Gastroesophageal sphincter (tissue), 4 donors: ENCODE measurements around the gene CSTF3. TPM values are rescaled to one million over a fixed set of nuclear protein-coding genes. Genes with fewer than 3 reads are reported as not detected.

Source experiments
- ATAC-seq: fragments of 150-250 bp; one replicate; pipeline ENCODE4 v1.9.1; 2016; ENCODE audit warnings: mild to moderate bottlenecking, moderate library complexity
- H3K27ac ChIP-seq, 4 donors: fragments of 200-600 bp; sonication (generic) in 3 of 4; 1 replicate in 3 of 4; 2 replicates in 1 of 4; pipeline ENCODE4 v1.5.1; 2016 to 2019
- H3K27me3 ChIP-seq: fragments of 200-600 bp; sonication (generic); one replicate; pipeline ENCODE4 v1.5.1; 2019
- H3K36me3 ChIP-seq, 2 donors: fragments of 200-600 bp; sonication (generic); one replicate each; pipeline ENCODE4 v1.5.1; 2019; ENCODE audit warnings: control low read depth in 1 of 2
- H3K4me1 ChIP-seq, 3 donors: fragments of 200-600 bp; sonication (generic); 1 replicate in 2 of 3; 2 replicates in 1 of 3; pipeline ENCODE4 v1.5.1; 2016 to 2019; ENCODE audit warnings: control low read depth in 2 of 3
- H3K4me3 ChIP-seq, 2 donors: fragments of 200-600 bp; sonication (generic); one replicate each; pipeline ENCODE4 v1.5.1; 2019; ENCODE audit warnings: mild to moderate bottlenecking in 1 of 2, moderate library complexity in 1 of 2
- H3K9me3 ChIP-seq, 3 donors: fragments of 200-600 bp; sonication (generic); one replicate each; pipeline ENCODE4 v1.5.1; 2017 to 2019; ENCODE audit warnings: control low read depth in 2 of 3
- EP300 ChIP-seq: sonication (generic); formaldehyde crosslinking; IDR thresholded peaks from one replicate; pipeline ENCODE4 v1.6.1; 2017; ENCODE audit warnings: antibody characterized with exemption, mild to moderate bottlenecking
- POLR2A ChIP-seq, 2 donors: fragments of 450-650 bp; IDR thresholded peaks; one replicate each; pipeline ENCODE4 v1.6.1; 2017; ENCODE audit warnings: antibody characterized with exemption in 2 of 2, mild to moderate bottlenecking in 2 of 2, moderate library complexity in 1 of 2
- POLR2AphosphoS5 ChIP-seq: sonication (generic); formaldehyde crosslinking; IDR thresholded peaks from one replicate; pipeline ENCODE4 v1.6.1; 2017; ENCODE audit warnings: antibody characterized with exemption
- WGBS, 2 donors: methylation state at CpG; one replicate each; pipeline ENCODE4 v1.1.5; 2018; ENCODE audit warnings: low coverage in 1 of 2; 5-methylcytosine and 5-hydroxymethylcytosine counted together
- total RNA-seq, 4 donors: library from RNA; depleted of rRNA; stranded (reverse); fragments of >200 nt; gene quantifications; one replicate each; pipeline ENCODE4 v1.1.0, GENCODE V29; 2016
- TF ChIP-seq, protein P1 (sequence below), 4 experiments: fragments of 200-600 bp in 2 of 4; fragments of 450-650 bp in 2 of 4; sonication (generic) in 1 of 4; IDR thresholded peaks; one replicate each; pipeline ENCODE4 v1.5.1; 2017 to 2019; ENCODE audit warnings: antibody characterized with exemption in 4 of 4, mild to moderate bottlenecking in 2 of 4, moderate library complexity in 2 of 4

The CSTF3 gene
- total RNA-seq, 4 donors from 2014 or later, result 8.3 to 15.4 (median 10.8) TPM

DNA sequence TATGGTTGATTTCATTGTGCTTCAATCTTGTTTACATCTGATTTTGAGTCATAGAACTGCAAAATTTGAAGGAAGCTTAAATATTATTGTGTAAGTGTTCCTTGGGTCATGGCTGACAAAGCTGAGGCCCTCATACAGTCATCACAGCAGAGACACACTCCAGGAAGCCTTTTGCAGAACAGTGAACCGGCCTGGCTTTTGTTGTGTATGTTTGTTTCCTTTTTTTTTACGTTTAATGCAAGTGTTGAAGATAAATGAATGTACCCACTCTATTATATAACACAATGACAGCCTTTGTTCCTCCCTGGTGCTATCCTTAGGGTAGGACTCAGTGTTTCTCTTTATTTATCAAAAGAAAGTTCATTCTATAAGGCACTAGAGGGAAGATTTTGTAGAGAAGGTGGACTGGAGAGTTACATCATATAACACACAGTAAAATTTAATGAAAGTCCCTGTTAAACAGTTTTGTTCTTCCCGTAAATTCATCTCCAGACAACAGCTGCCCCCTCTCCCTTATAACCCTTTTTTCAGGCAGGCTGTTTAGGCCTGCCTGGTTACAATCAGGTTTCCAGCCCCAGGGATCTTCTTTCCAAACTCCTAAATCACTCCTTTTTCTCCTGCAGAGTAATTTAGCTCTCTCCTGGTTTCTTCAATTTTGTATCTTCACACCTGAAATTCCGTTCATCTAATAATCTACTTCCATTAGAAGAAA lies 34.3 kb upstream of the CSTF3 start:
- no peak for ATAC-seq
- Histone ChIP-seq H3K9me3 (no peaks in the 10 kb centered on the region), H3K27me3 (no peaks in the 10 kb centered on the region), H3K27ac (no peak overlapping the region), H3K4me1 (no peaks in the 10 kb centered on the region), H3K36me3 (no peaks in the 10 kb centered on the region), H3K4me3 (no peak overlapping the region)
- TF ChIP-seq POLR2AphosphoS5, result no peak
- no peak for TF ChIP-seq POLR2A (IDR thresholded peaks at IDR 0.05)
- TF ChIP-seq, protein P1, sequence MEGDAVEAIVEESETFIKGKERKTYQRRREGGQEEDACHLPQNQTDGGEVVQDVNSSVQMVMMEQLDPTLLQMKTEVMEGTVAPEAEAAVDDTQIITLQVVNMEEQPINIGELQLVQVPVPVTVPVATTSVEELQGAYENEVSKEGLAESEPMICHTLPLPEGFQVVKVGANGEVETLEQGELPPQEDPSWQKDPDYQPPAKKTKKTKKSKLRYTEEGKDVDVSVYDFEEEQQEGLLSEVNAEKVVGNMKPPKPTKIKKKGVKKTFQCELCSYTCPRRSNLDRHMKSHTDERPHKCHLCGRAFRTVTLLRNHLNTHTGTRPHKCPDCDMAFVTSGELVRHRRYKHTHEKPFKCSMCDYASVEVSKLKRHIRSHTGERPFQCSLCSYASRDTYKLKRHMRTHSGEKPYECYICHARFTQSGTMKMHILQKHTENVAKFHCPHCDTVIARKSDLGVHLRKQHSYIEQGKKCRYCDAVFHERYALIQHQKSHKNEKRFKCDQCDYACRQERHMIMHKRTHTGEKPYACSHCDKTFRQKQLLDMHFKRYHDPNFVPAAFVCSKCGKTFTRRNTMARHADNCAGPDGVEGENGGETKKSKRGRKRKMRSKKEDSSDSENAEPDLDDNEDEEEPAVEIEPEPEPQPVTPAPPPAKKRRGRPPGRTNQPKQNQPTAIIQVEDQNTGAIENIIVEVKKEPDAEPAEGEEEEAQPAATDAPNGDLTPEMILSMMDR (IDR thresholded peaks at IDR 0.05), result no peak
- no peak for TF ChIP-seq EP300
- 66 to 80% methylated on average over 3 to 4 of the region's 4 CpGs for WGBS, 2 donors

DNA sequence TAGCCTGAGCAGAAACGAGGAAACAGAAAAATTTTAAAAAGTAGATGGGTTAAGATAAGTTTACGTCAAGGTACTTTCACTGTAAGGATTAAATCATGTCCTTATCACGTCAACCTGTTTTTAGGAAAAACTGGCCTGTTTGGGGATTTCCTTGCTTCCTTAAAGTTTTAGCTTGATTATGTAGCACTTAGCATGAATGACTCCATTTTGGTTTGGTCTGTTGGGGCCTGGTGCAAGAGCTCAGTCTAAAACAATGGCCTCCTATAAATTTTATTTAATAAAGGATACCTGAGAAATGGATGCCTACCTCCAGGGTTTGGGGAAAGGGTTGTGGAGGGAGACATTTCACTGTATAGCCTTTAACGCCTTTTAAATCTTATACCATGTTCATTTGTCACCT lies 33.2 kb upstream of the CSTF3 start:
- no peaks in the 10 kb centered on the region for H3K9me3 ChIP-seq
- H3K27me3 ChIP-seq, result no peaks in the 10 kb centered on the region
- TF ChIP-seq POLR2AphosphoS5 (no peak), EP300 (no peak), POLR2A (IDR thresholded peaks at IDR 0.05) (no peak)
- TF ChIP-seq, protein P1 (IDR thresholded peaks at IDR 0.05), result no peak
- ATAC-seq, result no peak
- no peaks in the 10 kb centered on the region for H3K4me1 ChIP-seq
- H3K27ac ChIP-seq, result no peak overlapping the region
- H3K4me3 ChIP-seq, result no peak overlapping the region
- no peaks in the 10 kb centered on the region for H3K36me3 ChIP-seq
- 92 to 93% methylated on average over 4 of the region's 4 CpGs for WGBS, 2 donors

DNA sequence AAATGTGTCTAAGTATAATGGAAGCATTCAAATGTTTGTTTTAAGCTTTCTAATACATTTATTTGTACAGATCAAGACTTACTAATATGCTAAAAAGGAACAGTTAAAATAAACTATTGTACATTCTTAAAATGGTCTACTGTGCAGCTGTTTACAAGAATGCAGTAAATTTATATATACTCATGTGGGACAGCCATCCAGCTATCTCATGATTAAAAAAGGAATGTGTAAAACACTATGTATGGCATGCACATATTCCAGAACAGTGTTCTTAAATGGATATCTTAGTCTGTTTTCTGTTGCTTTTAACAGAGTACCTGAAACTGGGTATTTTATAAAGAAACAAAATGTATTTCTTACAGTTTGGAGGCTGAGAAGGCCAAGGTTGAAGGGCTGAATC lies 30.2 kb upstream of the CSTF3 start:
- no peaks in the 10 kb centered on the region for H3K36me3 ChIP-seq
- H3K4me3 ChIP-seq, result no peak overlapping the region
- no peaks in the 10 kb centered on the region for H3K4me1 ChIP-seq
- H3K9me3 ChIP-seq, result no peaks in the 10 kb centered on the region
- TF ChIP-seq, protein P1 (IDR thresholded peaks at IDR 0.05), result no peak
- TF ChIP-seq EP300 (no peak), POLR2A (IDR thresholded peaks at IDR 0.05) (no peak), POLR2AphosphoS5 (no peak)
- no peak overlapping the region for H3K27ac ChIP-seq
- H3K27me3 ChIP-seq, result no peaks in the 10 kb centered on the region
- ATAC-seq, result no peak

DNA sequence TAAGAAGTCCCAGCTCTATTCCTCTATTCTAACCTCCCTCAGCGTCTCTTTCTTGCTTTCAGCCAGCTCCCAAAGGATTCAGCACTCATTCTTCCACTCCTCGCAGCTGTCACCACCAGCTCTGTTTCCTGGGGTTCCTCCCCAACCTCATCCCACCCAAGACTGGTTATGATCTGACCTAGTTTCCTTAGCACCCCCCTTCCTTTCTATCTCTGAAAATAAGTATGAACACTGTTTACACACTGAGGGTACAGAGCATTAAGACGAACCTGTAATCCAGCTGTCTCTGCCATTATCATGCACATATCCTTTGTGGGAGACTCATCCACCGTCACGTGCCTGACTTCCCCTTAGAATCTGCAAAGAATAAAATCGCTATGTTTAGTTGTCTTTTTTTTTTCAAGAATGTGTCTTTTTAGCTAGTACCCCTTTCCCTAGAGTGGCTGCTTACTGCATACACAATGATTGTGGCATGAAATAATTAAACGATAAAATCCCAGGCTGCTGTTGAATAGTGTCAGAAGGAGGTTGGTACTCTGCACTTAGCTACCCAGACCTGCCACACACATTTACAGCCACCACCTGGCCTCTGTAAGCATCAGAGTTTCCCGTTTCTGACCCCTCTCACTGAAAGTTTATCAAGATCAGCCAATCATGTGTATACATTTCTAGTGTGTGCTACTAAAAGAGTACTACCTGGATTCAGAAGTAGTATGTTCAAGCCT lies 26.9 kb upstream of the CSTF3 start:
- Histone ChIP-seq H3K27me3 (no peaks in the 10 kb centered on the region), H3K4me3 (no peak overlapping the region), H3K27ac (no peak overlapping the region), H3K9me3 (no peaks in the 10 kb centered on the region), H3K36me3 (no peaks in the 10 kb centered on the region), H3K4me1 (no peaks in the 10 kb centered on the region)
- 53 to 54% methylated on average over 7 to 8 of the region's 8 CpGs for WGBS, 2 donors
- TF ChIP-seq, protein P1 (IDR thresholded peaks at IDR 0.05), result no peak
- no peak for TF ChIP-seq EP300
- TF ChIP-seq POLR2AphosphoS5, result no peak
- no peak for TF ChIP-seq POLR2A (IDR thresholded peaks at IDR 0.05)
- no peak for ATAC-seq

DNA sequence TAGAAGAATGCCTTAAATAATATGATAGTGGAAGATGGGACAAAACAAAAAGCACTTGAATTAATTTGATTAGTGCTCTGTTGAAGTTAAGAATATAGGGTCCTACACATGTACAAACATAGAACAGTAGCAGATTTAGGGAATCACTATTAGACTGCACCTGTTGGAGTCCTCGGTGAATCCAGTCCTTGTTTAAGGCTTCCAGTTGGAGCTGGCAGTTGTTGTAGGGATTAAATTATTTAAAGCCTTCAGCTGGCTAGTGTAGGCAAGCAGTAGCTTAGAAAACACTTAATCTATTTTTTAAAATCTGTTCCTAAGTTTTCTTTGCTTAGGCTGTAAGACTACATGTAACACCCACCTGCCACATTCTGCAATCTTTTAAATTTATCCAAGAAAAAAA lies 24.5 kb upstream of the CSTF3 start:
- Histone ChIP-seq H3K4me3 (no peak overlapping the region), H3K4me1 (no peaks in the 10 kb centered on the region), H3K27me3 (no peaks in the 10 kb centered on the region), H3K27ac (no peak overlapping the region), H3K9me3 (no peaks in the 10 kb centered on the region), H3K36me3 (no peaks in the 10 kb centered on the region)
- ATAC-seq, result no peak
- 77 to 88% methylated on average over 1 of the region's 1 CpG for WGBS, 2 donors
- no peak for TF ChIP-seq POLR2A (IDR thresholded peaks at IDR 0.05)
- TF ChIP-seq EP300, result no peak
- TF ChIP-seq, protein P1 (IDR thresholded peaks at IDR 0.05), result no peak
- no peak for TF ChIP-seq POLR2AphosphoS5
